K562 (cell line): ENCODE data around the gene ZNF609. TPM values are rescaled to one million over a fixed set of nuclear protein-coding genes. Genes with fewer than 3 reads are reported as not detected.

Experiments used
- ATAC-seq: fragments of 200-7000 bp; cut with Tn5 transposase; 3 replicates; pipeline ENCODE4 v1.9.1; 2020; ENCODE audit warnings: moderate library complexity
- BruUV-seq: library from RNA; stranded (reverse); fragments of 400-500 nt; replicated peaks from 2 replicates; lab custom pipeline; 2021; lab: Mats Ljungman, UMichigan
- CTCF ChIA-PET: fragments of 300-600 bp; formaldehyde crosslinking; extraction: SDS; loops from one replicate; lab custom pipeline; 2021; ENCODE audit warnings: low intra/inter-chr PET ratio; lab: Yijun Ruan, JAX
- POLR2A ChIA-PET: fragments of 300-600, 350-650 bp; sonication (Branson Sonifier 250); formaldehyde crosslinking; extraction: SDS; loops from one replicate; lab custom pipeline; 2021; ENCODE audit warnings: antibody characterized with exemption, inconsistent platforms; lab: Yijun Ruan, JAX
- DNase-seq, 4 experiments: peaks; one replicate each; pipeline versions ENCODE4 v3.0.0 to v3.0.0-alpha.2; 2011 to 2018; ENCODE audit warnings: low spot score in 3 of 4, mixed read lengths in 3 of 4; ENCODE audit errors: extremely low read depth in 1 of 4
- FAIRE-seq: peaks from 2 replicates; lab custom pipeline; 2011; peaks lifted over from hg19 to GRCh38; lab: Jason Lieb, UNC
- H2AFZ ChIP-seq: 2 replicates; pipeline ENCODE4 v1.6.0; 2011; ENCODE audit warnings: low read depth, low read length, control low read depth, inconsistent platforms
- H3K27ac ChIP-seq: fragments of 200-600 bp; 3 replicates; pipeline ENCODE4 v1.8.0; 2011; ENCODE audit warnings: low read depth, mild to moderate bottlenecking, control low read depth, inconsistent platforms, low read length, moderate library complexity, mixed read lengths; ENCODE audit errors: extremely low read depth
- H3K27me3 ChIP-seq, 2 experiments: fragments of 300-600 bp in 1 of 2; 2 replicates in 1 of 2; 3 replicates in 1 of 2; pipeline versions ENCODE4 v1.6.0 to v1.8.0; 2011; ENCODE audit warnings: inconsistent platforms in 2 of 2, low read length in 2 of 2, mild to moderate bottlenecking in 1 of 2, mixed read lengths in 1 of 2, moderate library complexity in 1 of 2; ENCODE audit not compliant: control insufficient read depth in 2 of 2, insufficient read depth in 2 of 2
- H3K36me3 ChIP-seq: fragments of 300-600 bp; 3 replicates; pipeline ENCODE4 v1.8.0; 2011; ENCODE audit warnings: mild to moderate bottlenecking, low read length, inconsistent platforms; ENCODE audit not compliant: control insufficient read depth, insufficient read depth
- H3K4me1 ChIP-seq, 2 experiments: fragments of 200-600 bp in 1 of 2; replicated peaks in 1 of 2; 2 replicates in 1 of 2; 3 replicates in 1 of 2; pipeline versions ENCODE4 v1.5.1 to v1.8.0; 2011; ENCODE audit warnings: inconsistent platforms in 2 of 2, low read length in 2 of 2, mild to moderate bottlenecking in 1 of 2, mixed read lengths in 1 of 2, moderate library complexity in 1 of 2; ENCODE audit not compliant: control insufficient read depth in 2 of 2, insufficient read depth in 2 of 2
- H3K4me2 ChIP-seq: 2 replicates; pipeline ENCODE4 v1.6.1; 2011; ENCODE audit warnings: low read length, control low read depth, inconsistent platforms, mixed read lengths; ENCODE audit not compliant: insufficient read depth
- H3K4me3 ChIP-seq: fragments of 200-600 bp; sonication (generic), shearing (Covaris generic); 2 replicates; pipeline ENCODE4 v1.5.1; 2016; ENCODE audit warnings: control low read depth, inconsistent platforms
- H3K79me2 ChIP-seq: fragments of 200-600 bp; 3 replicates; pipeline ENCODE4 v1.8.0; 2011; ENCODE audit warnings: low read length, inconsistent platforms; ENCODE audit not compliant: control insufficient read depth, insufficient read depth
- H3K9ac ChIP-seq, 2 experiments: 2 replicates each; pipeline versions ENCODE4 v1.6.0 to v1.6.1; 2011; ENCODE audit warnings: low read depth in 2 of 2, low read length in 2 of 2, control low read depth in 1 of 2, inconsistent platforms in 1 of 2, mild to moderate bottlenecking in 1 of 2, mixed read lengths in 1 of 2; ENCODE audit not compliant: insufficient read depth in 1 of 2
- H3K9me1 ChIP-seq: one replicate; pipeline ENCODE4 v1.6.0; 2011; ENCODE audit warnings: inconsistent platforms, mild to moderate bottlenecking, low read length, moderate library complexity; ENCODE audit not compliant: control insufficient read depth, insufficient read depth
- H3K9me3 ChIP-seq: replicated peaks from 2 replicates; pipeline ENCODE4 v1.5.1; 2011; ENCODE audit warnings: low read depth, low read length, inconsistent platforms; ENCODE audit not compliant: control insufficient read depth, insufficient read depth
- H4K20me1 ChIP-seq: replicated peaks from 2 replicates; pipeline ENCODE4 v1.6.1; 2011; ENCODE audit warnings: low read length, inconsistent platforms, mixed read lengths; ENCODE audit not compliant: control insufficient read depth, insufficient read depth
- KDM5B ChIP-seq: fragments of 200-600 bp; sonication (generic); IDR thresholded peaks from 2 replicates; pipeline ENCODE4 v1.6.1; 2012; ENCODE audit warnings: low read depth, mild to moderate bottlenecking, moderate library complexity, low read length, control low read depth, inconsistent platforms; ENCODE audit not compliant: insufficient replicate concordance
- RFX1 ChIP-seq: fragments of 450-650 bp; IDR thresholded peaks from 2 replicates; pipeline ENCODE4 v1.6.1; 2016; ENCODE audit warnings: mild to moderate bottlenecking, moderate library complexity
- YY1 ChIP-seq, 3 experiments: IDR thresholded peaks; 2 replicates each; pipeline ENCODE4 v1.6.1; 2011; ENCODE audit warnings: low read length in 2 of 3, mild to moderate bottlenecking in 2 of 3, moderate library complexity in 2 of 3, borderline replicate concordance in 1 of 3, control low read depth in 1 of 3, low read depth in 1 of 3; ENCODE audit not compliant: insufficient read depth in 3 of 3, insufficient replicate concordance in 2 of 3, control insufficient read depth in 1 of 3, insufficient read length in 1 of 3; ENCODE audit errors: extremely low read depth in 1 of 3
- WGBS: fragments of 100-300 bp; shearing (Covaris generic); methylation state at CpG from one replicate; pipeline ENCODE4 v1.1.6; 2016; ENCODE audit warnings: low coverage, mixed read lengths; ENCODE audit not compliant: insufficient coverage; ENCODE audit errors: missing lambda C conversion rate; 5-methylcytosine and 5-hydroxymethylcytosine counted together
- in situ Hi-C: fragments of 300-500 bp; cut with MboI; formaldehyde crosslinking; loops from 4 replicates; pipeline ENCODE4 v1.15.0; 2018; ENCODE audit warnings: inconsistent platforms, mixed read lengths
- intact Hi-C: fragments of 100-400 bp; cut with micrococcal nuclease; formaldehyde crosslinking; loops from 2 replicates; pipeline ENCODE4 v1.14.2; 2022
- polyA plus RNA-seq, 8 experiments: library from polyadenylated mRNA; depleted of rRNA in 4 of 8; stranded (reverse) in 5 of 8; unstranded in 3 of 8; fragments of >200 nt; fragmentation: Nextera tagmentation in 2 of 8; fragmentation: Illumina TruSeq in 1 of 8; extraction: Ambion mirVana in 2 of 8; extraction: Trizol in 1 of 8; gene quantifications; 2 replicates each; pipeline versions ENCODE4 v1.2.1 to v1.2.3, GENCODE V29; 2011 to 2014; ENCODE audit warnings: inconsistent platforms in 1 of 8, missing spikeins in 1 of 8
- total RNA-seq, 7 experiments: library from RNA; depleted of rRNA in 6 of 7; stranded (reverse); fragments of >200 nt in 6 of 7; fragmentation: Illumina TruSeq in 2 of 7; extraction: Trizol in 2 of 7; gene quantifications; 2 replicates each; pipeline versions ENCODE4 v1.2.1 to v1.2.3, GENCODE V29; 2011 to 2021; ENCODE audit warnings: low replicate concordance in 1 of 7

The ZNF609 gene
- total and polyA plus RNA-seq, 9 of the 15 experiments (the other 6 are each of a cell fraction or from before 2014, with no cell fraction given): 3.0 to 38.7 (median 17.8) TPM

GRCh38 chr15:64634576-64635498 is 174.5 kb downstream of the ZNF609 start:
- WGBS: 59% methylated on average over 4 of the region's 4 CpGs
- H3K27me3 ChIP-seq: no peaks in the 10 kb centered on the region
- no peaks in the 10 kb centered on the region for H4K20me1 ChIP-seq
- H3K9ac ChIP-seq: no peak overlapping the region
- H3K79me2 ChIP-seq: peaks cover 60% of the 10 kb centered on the region
- no TSS peak for BruUV-seq
- FAIRE-seq (no peak), DNase-seq (no peak)
- ChIA-PET POLR2A (interaction anchor here (0.6 to 2.8 kb wide), 7 partner anchors 9 to 149 kb away, joined by 3 to 14 read pairs (median 4); no protein-coding TSS in a partner anchor), CTCF (no interaction called here)
- H2AFZ ChIP-seq: no peak overlapping the region
- no peak overlapping the region for H3K4me2 ChIP-seq
- no peak overlapping the region for H3K4me3 ChIP-seq
- in situ Hi-C loops: no loop called here
- no peak overlapping the region for H3K27ac ChIP-seq
- TF ChIP-seq YY1 (IDR thresholded peaks at IDR 0.05; ENCODE audit: borderline replicate concordance in 1 of 3, control insufficient read depth in 1 of 3, extremely low read depth in 1 of 3, insufficient read depth in 3 of 3, insufficient read length in 1 of 3, insufficient replicate concordance in 2 of 3, low read depth in 1 of 3, low read length in 2 of 3) (peak in 1 of 3 experiments; percentile 49), KDM5B (no peak), RFX1 (peak; percentile 60)
- TF ChIP-seq, all 486 proteins: peak for 2
- intact Hi-C loops: no loop called here
- Histone ChIP-seq H3K4me1 (peaks cover 0 to 17% of the 10 kb centered on the region in 2 experiments; a peak in 3 of 5 replicates), H3K9me3 (0 out of 2 replicates have a peak, but pooled peaks cover 4% of the 10 kb centered on the region), H3K9me1 (no peaks in the 10 kb centered on the region), H3K36me3 (peaks cover 19% of the 10 kb centered on the region; the same call in 2 of the 3 replicates)
- ATAC-seq: 0 out of 3 replicates have a peak, but pooled peaks have one; percentile 37
